Breast epithelium (tissue), 4 donors: ENCODE results near the gene DNAJA2. TPM values are rescaled to one million over a fixed set of nuclear protein-coding genes. Genes with fewer than 3 reads are reported as not detected.

ENCODE experiments used
- DNase-seq, 2 donors: peaks; one replicate each; pipeline ENCODE4 v3.0.0-alpha.2; 2019; ENCODE audit warnings: low spot score in 2 of 2
- H3K27ac ChIP-seq, 2 donors: fragments of 200-600 bp; sonication (generic) in 1 of 2; one replicate each; pipeline ENCODE4 v1.5.1; 2016 to 2019; ENCODE audit warnings: mild to moderate bottlenecking in 1 of 2
- H3K27me3 ChIP-seq, 2 donors: fragments of 200-600 bp; sonication (generic) in 1 of 2; one replicate each; pipeline versions ENCODE4 v1.5.1 to v1.6.0; 2017 to 2019; ENCODE audit warnings: control low read depth in 1 of 2, mild to moderate bottlenecking in 1 of 2
- H3K36me3 ChIP-seq: fragments of 200-600 bp; one replicate; pipeline ENCODE4 v1.5.1; 2019
- H3K4me1 ChIP-seq, 2 donors: fragments of 200-600 bp; sonication (generic); one replicate each; pipeline ENCODE4 v1.5.1; 2016 to 2019; ENCODE audit warnings: control low read depth in 1 of 2
- H3K4me3 ChIP-seq, 3 donors: fragments of 200-600 bp; sonication (generic); 1 replicate in 2 of 3; 2 replicates in 1 of 3; pipeline ENCODE4 v1.5.1; 2016 to 2019; ENCODE audit warnings: mild to moderate bottlenecking in 3 of 3, moderate library complexity in 2 of 3
- H3K9me3 ChIP-seq, 2 donors: fragments of 200-600 bp; sonication (generic) in 1 of 2; one replicate each; pipeline ENCODE4 v1.5.1; 2016 to 2019; ENCODE audit warnings: control low read depth in 1 of 2
- CTCF ChIP-seq, 3 donors: fragments of 450-650 bp; IDR thresholded peaks; one replicate each; pipeline ENCODE4 v1.5.1; 2016 to 2017; ENCODE audit warnings: antibody characterized with exemption in 3 of 3, mild to moderate bottlenecking in 3 of 3, moderate library complexity in 3 of 3
- POLR2A ChIP-seq: fragments of 450-650 bp; IDR thresholded peaks from one replicate; pipeline ENCODE4 v1.6.1; 2016; ENCODE audit warnings: antibody characterized with exemption, mild to moderate bottlenecking, moderate library complexity
- POLR2AphosphoS5 ChIP-seq, 3 donors: sonication (generic); formaldehyde crosslinking; IDR thresholded peaks; one replicate each; pipeline ENCODE4 v1.6.1; 2017; ENCODE audit warnings: antibody characterized with exemption in 3 of 3
- intact Hi-C: fragments of 100-400 bp; cut with DNase I; formaldehyde crosslinking; loops from one replicate; pipeline ENCODE4 v1.15.1; 2023; ENCODE audit warnings: low total_unique reads
- total RNA-seq, 3 donors: library from RNA; depleted of rRNA; stranded (reverse); fragments of >200 nt; gene quantifications; one replicate each; pipeline ENCODE4 v1.1.0, GENCODE V29; 2016

Gene DNAJA2
- total RNA-seq, 3 donors from 2014 or later = 44.6 to 65.3 (median 51.2) TPM

DNA sequence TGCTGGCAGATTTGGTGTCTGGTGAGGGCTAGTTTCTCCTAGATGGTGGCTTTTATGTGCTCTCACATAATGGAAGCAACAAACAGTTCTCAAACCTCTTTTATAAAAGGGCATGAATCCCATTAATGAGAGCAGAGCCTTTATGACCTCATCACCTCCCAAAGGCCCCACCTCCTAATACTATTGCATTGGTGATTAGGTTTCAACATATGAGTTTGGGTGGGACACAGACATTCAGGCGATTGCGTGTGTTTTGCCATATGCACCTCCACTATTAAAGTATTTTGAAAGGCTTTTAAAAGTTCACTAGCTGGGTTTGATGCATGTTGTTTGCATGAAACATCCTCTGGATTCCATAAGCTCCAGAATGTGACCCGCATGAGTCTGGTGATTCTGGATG is 24.4 kb upstream of the DNAJA2 start:
- no peaks in the 10 kb centered on the region for H3K27me3 ChIP-seq
- H3K4me3 ChIP-seq = no peak overlapping the region
- H3K9me3 ChIP-seq = no peaks in the 10 kb centered on the region
- no peak for TF ChIP-seq CTCF (IDR thresholded peaks at IDR 0.05)
- no peak for TF ChIP-seq POLR2A
- TF ChIP-seq POLR2AphosphoS5 (IDR thresholded peaks at IDR 0.05) = no peak
- DNase-seq = no peak
- H3K27ac ChIP-seq = no peak overlapping the region
- no peaks in the 10 kb centered on the region for H3K4me1 ChIP-seq
- no peaks in the 10 kb centered on the region for H3K36me3 ChIP-seq
- intact Hi-C loops = no loop called here

GRCh38 chr16:46996952-46997458 is 23.5 kb upstream of the DNAJA2 start:
- Histone ChIP-seq H3K9me3 (no peaks in the 10 kb centered on the region), H3K36me3 (no peaks in the 10 kb centered on the region), H3K27ac (no peak overlapping the region), H3K27me3 (no peaks in the 10 kb centered on the region), H3K4me1 (no peaks in the 10 kb centered on the region), H3K4me3 (no peak overlapping the region)
- no peak for TF ChIP-seq POLR2A
- no peak for TF ChIP-seq CTCF (IDR thresholded peaks at IDR 0.05)
- no peak for TF ChIP-seq POLR2AphosphoS5 (IDR thresholded peaks at IDR 0.05)
- no peak for DNase-seq
- intact Hi-C loops = no loop called here

DNA sequence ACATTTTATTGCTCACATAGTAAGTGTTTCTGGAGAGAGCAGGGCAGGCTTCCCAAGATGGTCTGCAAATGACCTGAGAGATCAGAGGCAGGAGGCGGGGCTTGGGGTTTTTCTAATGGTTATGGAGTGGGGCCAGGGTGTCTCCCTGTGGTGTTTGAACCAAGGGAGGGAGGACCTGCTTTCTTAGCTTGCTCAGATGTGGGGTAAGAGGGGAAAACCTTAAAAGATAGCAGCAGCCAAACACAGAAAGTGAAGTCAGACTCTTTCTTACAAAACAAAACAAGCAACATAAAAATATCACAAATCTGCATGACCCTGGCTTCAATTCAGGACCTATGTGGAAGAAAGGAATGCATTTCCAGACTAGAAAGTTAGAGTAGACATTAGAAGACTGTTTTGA is 22.9 kb upstream of the DNAJA2 start:
- no peaks in the 10 kb centered on the region for H3K9me3 ChIP-seq
- TF ChIP-seq POLR2AphosphoS5 (IDR thresholded peaks at IDR 0.05) = no peak
- TF ChIP-seq CTCF (IDR thresholded peaks at IDR 0.05) = no peak
- TF ChIP-seq POLR2A = no peak
- H3K27ac ChIP-seq = no peak overlapping the region
- H3K36me3 ChIP-seq = no peaks in the 10 kb centered on the region
- no peaks in the 10 kb centered on the region for H3K4me1 ChIP-seq
- H3K27me3 ChIP-seq = no peaks in the 10 kb centered on the region
- intact Hi-C loops = no loop called here
- no peak for DNase-seq
- no peak overlapping the region for H3K4me3 ChIP-seq

DNA sequence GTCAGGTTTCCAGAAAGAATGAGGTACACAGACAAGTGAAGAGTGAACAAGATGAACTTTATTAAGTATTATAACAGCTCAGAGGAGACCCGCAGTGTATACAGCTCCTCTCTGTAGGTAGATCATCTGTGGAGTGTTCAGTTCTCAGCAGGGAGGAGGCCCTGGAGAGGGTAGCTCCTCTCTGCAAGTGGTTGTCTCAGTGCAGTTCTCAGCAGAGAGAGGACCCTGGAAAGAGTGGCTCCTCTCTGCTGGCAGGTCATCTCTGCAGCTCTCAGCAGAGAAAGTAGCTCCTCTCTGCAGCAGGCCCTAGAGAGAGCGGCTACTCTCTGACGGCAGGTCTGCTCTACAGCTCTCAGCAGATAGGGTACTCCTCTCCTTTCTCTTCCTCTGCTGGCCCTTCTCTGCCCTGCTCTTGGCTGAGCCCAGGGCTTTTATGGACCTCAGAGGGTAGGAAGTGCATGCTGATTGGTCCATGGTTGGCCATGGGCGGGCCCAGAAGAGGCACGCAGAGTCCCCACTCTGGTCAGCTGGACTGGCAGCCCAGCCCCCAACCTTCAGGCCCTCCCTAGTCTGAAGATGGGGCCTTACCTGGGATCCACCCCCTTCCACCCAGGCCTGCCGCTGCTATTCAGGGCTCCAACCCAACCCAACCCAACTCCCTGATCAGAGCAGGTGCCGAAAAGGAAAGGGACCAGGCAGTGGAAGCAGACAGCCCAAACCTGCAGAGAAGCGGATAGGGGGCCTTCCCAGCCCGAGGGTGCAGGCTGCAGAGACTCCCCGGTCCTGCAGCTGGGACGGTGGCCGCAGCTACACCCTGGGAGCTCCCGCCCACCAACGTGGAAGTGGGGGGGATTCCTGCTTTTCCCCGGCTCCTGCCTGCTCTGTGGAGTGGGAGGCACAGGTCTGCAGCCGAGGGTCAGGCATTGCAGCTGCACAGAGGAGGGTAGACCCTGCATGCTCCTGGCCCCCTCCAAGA is 18.5 kb upstream of the DNAJA2 start:
- TF ChIP-seq POLR2A (no peak), POLR2AphosphoS5 (IDR thresholded peaks at IDR 0.05) (no peak), CTCF (IDR thresholded peaks at IDR 0.05) (no peak)
- Histone ChIP-seq H3K4me1 (no peaks in the 10 kb centered on the region), H3K27ac (no peak overlapping the region), H3K4me3 (no peak overlapping the region), H3K27me3 (no peaks in the 10 kb centered on the region), H3K36me3 (no peaks in the 10 kb centered on the region), H3K9me3 (no peaks in the 10 kb centered on the region)
- DNase-seq = no peak
- intact Hi-C loops = no loop called here

DNA sequence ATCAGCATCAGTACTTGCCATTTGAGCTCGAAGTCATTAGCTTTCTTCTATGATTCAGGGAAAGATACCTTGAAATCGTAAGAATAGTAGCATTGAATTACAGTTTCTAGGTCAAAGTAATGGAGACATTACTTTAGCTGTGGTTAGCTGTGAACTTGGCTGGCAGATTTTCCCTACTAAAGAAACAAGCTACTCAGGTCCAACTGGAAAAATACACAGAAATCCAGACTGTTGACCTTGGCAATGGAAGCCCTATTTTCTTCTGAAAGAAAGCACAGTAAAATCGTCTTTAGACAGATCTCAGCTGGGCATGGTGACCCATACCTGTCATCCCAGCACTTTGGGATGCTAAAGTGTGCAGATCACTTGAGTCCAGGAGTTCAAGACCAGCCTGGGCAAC is 13.4 kb upstream of the DNAJA2 start:
- Histone ChIP-seq H3K9me3 (no peaks in the 10 kb centered on the region), H3K27ac (no peak overlapping the region), H3K27me3 (no peaks in the 10 kb centered on the region), H3K4me3 (no peak overlapping the region), H3K36me3 (no peaks in the 10 kb centered on the region), H3K4me1 (no peaks in the 10 kb centered on the region)
- DNase-seq = no peak
- intact Hi-C loops = no loop called here
- TF ChIP-seq POLR2A (no peak), POLR2AphosphoS5 (IDR thresholded peaks at IDR 0.05) (no peak), CTCF (IDR thresholded peaks at IDR 0.05) (no peak)
